GM15510 (cell line): ENCODE results near the gene SLC17A6.

ENCODE experiments used
- POLR2A ChIP-seq: IDR thresholded peaks from 3 replicates; pipeline ENCODE4 v1.6.1; 2011; ENCODE audit warnings: borderline replicate concordance; ENCODE audit not compliant: insufficient read length; ENCODE audit errors: extremely low read depth

SLC17A6 gene

GRCh38 chr11:22347857-22348487 is 9.8 kb downstream of the SLC17A6 start:
- TF ChIP-seq POLR2A: no peak

- TF ChIP-seq POLR2A: no peak
These were observed 11.3 kb downstream of the SLC17A6 start for GRCh38 chr11:22349491-22349890.

GRCh38 chr11:22359295-22359694 is 21.1 kb downstream of the SLC17A6 start:
- TF ChIP-seq POLR2A: no peak

GRCh38 chr11:22371160-22371559 is 33.0 kb downstream of the SLC17A6 start:
- TF ChIP-seq POLR2A: no peak

GRCh38 chr11:22387126-22387525 is 48.9 kb downstream of the SLC17A6 start:
- TF ChIP-seq POLR2A: no peak

GRCh38 chr11:22389526-22390282 is 51.5 kb downstream of the SLC17A6 start:
- no peak for TF ChIP-seq POLR2A

GRCh38 chr11:22390283-22390655 is 52.1 kb downstream of the SLC17A6 start:
- no peak for TF ChIP-seq POLR2A

GRCh38 chr11:22392561-22392960 is 54.4 kb downstream of the SLC17A6 start:
- no peak for TF ChIP-seq POLR2A

GRCh38 chr11:22405377-22405776 is 67.2 kb downstream of the SLC17A6 start:
- no peak for TF ChIP-seq POLR2A

GRCh38 chr11:22407267-22407666 is 69.1 kb downstream of the SLC17A6 start:
- no peak for TF ChIP-seq POLR2A

GRCh38 chr11:22407921-22408320 is 69.7 kb downstream of the SLC17A6 start:
- no peak for TF ChIP-seq POLR2A

- no peak for TF ChIP-seq POLR2A
These were observed 77.3 kb downstream of the SLC17A6 start for GRCh38 chr11:22415476-22415875.

GRCh38 chr11:22416462-22416861 is 78.3 kb downstream of the SLC17A6 start:
- TF ChIP-seq POLR2A: no peak

GRCh38 chr11:22426915-22427314 is 88.7 kb downstream of the SLC17A6 start:
- TF ChIP-seq POLR2A: no peak
